Endothelial cell (in vitro differentiated cells): ENCODE data around the gene LEMD3. TPM values are rescaled to one million over a fixed set of nuclear protein-coding genes. Genes with fewer than 3 reads are reported as not detected.
A peak's percentile ranks its signal among the peaks of the same experiment; 100 is the strongest.

Source experiments
- DNase-seq: peaks from one replicate; pipeline ENCODE4 v3.0.0; 2021; ENCODE audit warnings: low spot score
- H3K27ac Mint-ChIP-seq: one replicate; pipeline ENCODE4 v1.8.0; 2021; ENCODE audit warnings: mixed read lengths, inconsistent platforms; ENCODE audit not compliant: unreplicated experiment
- H3K27me3 Mint-ChIP-seq: one replicate; pipeline ENCODE4 v1.8.0; 2021; ENCODE audit warnings: mild to moderate bottlenecking, moderate library complexity, mixed read lengths, inconsistent platforms; ENCODE audit not compliant: unreplicated experiment
- H3K36me3 Mint-ChIP-seq: one replicate; pipeline ENCODE4 v1.8.0; 2021; ENCODE audit warnings: mild to moderate bottlenecking, low read depth, mixed read lengths, inconsistent platforms; ENCODE audit not compliant: unreplicated experiment
- H3K4me1 Mint-ChIP-seq: one replicate; pipeline ENCODE4 v1.8.0; 2021; ENCODE audit warnings: mild to moderate bottlenecking, mixed read lengths, inconsistent platforms; ENCODE audit not compliant: unreplicated experiment
- H3K4me3 Mint-ChIP-seq: one replicate; pipeline ENCODE4 v1.8.0; 2021; ENCODE audit warnings: mild to moderate bottlenecking, mixed read lengths, inconsistent platforms; ENCODE audit not compliant: unreplicated experiment
- H3K9me3 Mint-ChIP-seq: one replicate; pipeline ENCODE4 v1.8.0; 2021; ENCODE audit warnings: mixed read lengths, inconsistent platforms; ENCODE audit not compliant: unreplicated experiment
- CTCF ChIP-seq: fragments of 200-600 bp; sonication (generic); IDR thresholded peaks from one replicate; pipeline ENCODE4 v1.5.0; 2021; ENCODE audit warnings: antibody characterized with exemption; ENCODE audit not compliant: unreplicated experiment
- long read RNA-seq: library from polyadenylated mRNA; unstranded; transcript quantifications from one replicate; pipeline ENCODE4 v2.0.0, GENCODE V29; 2020; ENCODE audit not compliant: unreplicated experiment
- total RNA-seq: library from RNA; stranded (reverse); fragmentation: NEBNext Ultra II Directional; extraction: Animal tissue kit (Norgen Biotek cat#: 25700); gene quantifications from one replicate; pipeline ENCODE4 v1.2.1, GENCODE V29; 2021; ENCODE audit not compliant: unreplicated experiment

Gene LEMD3
- 22.1 TPM for total RNA-seq
- long read RNA-seq, full-length matches to known transcripts = 1 of 2 reads
- long read RNA-seq, partial matches to known transcripts = 1 of 2 reads
- long read RNA-seq, other reads (novel, unspliced or antisense) = 0 of 2 reads

- H3K4me3 Mint-ChIP-seq = peak within 1 kb of the TSS; percentile 97
- H3K27ac Mint-ChIP-seq = peak within 1 kb of the TSS; percentile 92
- no peaks in the 10 kb centered on the region for H3K36me3 Mint-ChIP-seq
- H3K9me3 Mint-ChIP-seq = no peaks in the 10 kb centered on the region
- TF ChIP-seq CTCF = no peak
- peak; percentile 80 for DNase-seq
- H3K4me1 Mint-ChIP-seq = peaks cover 18% of the 10 kb centered on the region
- H3K27me3 Mint-ChIP-seq = peaks cover 11% of the 10 kb centered on the region
Observed at GRCh38 chr12:65169320-65170208, at the start of gene LEMD3. LEMD3 (plus strand) TSS chr12:65169583; CDS start chr12:65169597, 14 bp downstream.

- H3K9me3 Mint-ChIP-seq = no peaks in the 10 kb centered on the region
- H3K27ac Mint-ChIP-seq = no peak within 1 kb of the TSS
- peaks cover 5% of the 10 kb centered on the region for H3K27me3 Mint-ChIP-seq
- H3K4me3 Mint-ChIP-seq = peak within 1 kb of the TSS; percentile 16
- no peaks in the 10 kb centered on the region for H3K36me3 Mint-ChIP-seq
- TF ChIP-seq CTCF = peak; percentile 85
- peaks cover 5% of the 10 kb centered on the region for H3K4me1 Mint-ChIP-seq
- DNase-seq = peak; percentile 55
Observed at GRCh38 chr12:65121049-65121955, 48.1 kb upstream of the LEMD3 start, which contains the start of gene WIF1. WIF1 (minus strand) TSS chr12:65121305; CDS start chr12:65121191, 114 bp downstream.

- Mint-ChIP-seq H3K4me3 (no peak overlapping the region), H3K27ac (no peak overlapping the region), H3K27me3 (peaks cover 5% of the 10 kb centered on the region), H3K4me1 (peaks cover 5% of the 10 kb centered on the region), H3K9me3 (no peaks in the 10 kb centered on the region), H3K36me3 (no peaks in the 10 kb centered on the region)
- TF ChIP-seq CTCF = no peak
- no peak for DNase-seq
Observed at GRCh38 chr12:65121956-65122469, 47.4 kb upstream of the LEMD3 start.

GRCh38 chr12:65122703-65123102 lies 46.7 kb upstream of the LEMD3 start:
- H3K9me3 Mint-ChIP-seq = no peaks in the 10 kb centered on the region
- peaks cover 5% of the 10 kb centered on the region for H3K4me1 Mint-ChIP-seq
- H3K4me3 Mint-ChIP-seq = no peak overlapping the region
- H3K27ac Mint-ChIP-seq = no peak overlapping the region
- peaks cover 5% of the 10 kb centered on the region for H3K27me3 Mint-ChIP-seq
- no peak for DNase-seq
- no peak for TF ChIP-seq CTCF
- no peaks in the 10 kb centered on the region for H3K36me3 Mint-ChIP-seq
